Ishikawa (cell line): ENCODE measurements around the gene VEPH1.

Experiments used
- CEBPB ChIP-seq: IDR thresholded peaks from 2 replicates; pipeline ENCODE4 v1.6.1; 2012
- CREB1 ChIP-seq: IDR thresholded peaks from 2 replicates; pipeline ENCODE4 v1.6.1; 2012; ENCODE audit warnings: low read depth
- EGR1 ChIP-seq: IDR thresholded peaks from 2 replicates; pipeline ENCODE4 v1.6.1; 2012
- EP300 ChIP-seq: IDR thresholded peaks from 2 replicates; pipeline ENCODE4 v1.6.1; 2012; ENCODE audit warnings: borderline replicate concordance
- FOXM1 ChIP-seq: IDR thresholded peaks from 2 replicates; pipeline ENCODE4 v1.6.1; 2012; ENCODE audit warnings: low read depth, borderline replicate concordance
- NFIC ChIP-seq: IDR thresholded peaks from 2 replicates; pipeline ENCODE4 v1.6.1; 2012
- RAD21 ChIP-seq: IDR thresholded peaks from 2 replicates; pipeline ENCODE4 v1.6.1; 2012; ENCODE audit warnings: low read depth
- REST ChIP-seq: IDR thresholded peaks from 2 replicates; pipeline ENCODE4 v1.6.1; 2012; ENCODE audit warnings: low read depth, mild to moderate bottlenecking
- TAF1 ChIP-seq: IDR thresholded peaks from 2 replicates; pipeline ENCODE4 v1.6.1; 2012; ENCODE audit warnings: low read depth, mild to moderate bottlenecking
- TCF12 ChIP-seq: IDR thresholded peaks from 2 replicates; pipeline ENCODE4 v1.6.1; 2012; ENCODE audit warnings: low read depth
- TEAD4 ChIP-seq: IDR thresholded peaks from 2 replicates; pipeline ENCODE4 v1.6.1; 2012
- YY1 ChIP-seq: IDR thresholded peaks from 2 replicates; pipeline ENCODE4 v1.6.1; 2012; ENCODE audit warnings: low read depth
- ZBTB7A ChIP-seq: IDR thresholded peaks from 2 replicates; pipeline ENCODE4 v1.6.1; 2012; ENCODE audit warnings: low read depth
- TF ChIP-seq, protein P1 (sequence below): IDR thresholded peaks from 2 replicates; pipeline ENCODE4 v1.6.1; 2012
- TF ChIP-seq, protein P2 (sequence below): IDR thresholded peaks from 2 replicates; pipeline ENCODE4 v1.6.1; 2012

Gene VEPH1

GRCh38 chr3:157398598-157398997, 104.6 kb downstream of the VEPH1 start:
- TF ChIP-seq REST (no peak), EGR1 (no peak), EP300 (no peak), CREB1 (no peak)

GRCh38 chr3:157394411-157394810, 108.8 kb downstream of the VEPH1 start:
- TF ChIP-seq, protein P1, sequence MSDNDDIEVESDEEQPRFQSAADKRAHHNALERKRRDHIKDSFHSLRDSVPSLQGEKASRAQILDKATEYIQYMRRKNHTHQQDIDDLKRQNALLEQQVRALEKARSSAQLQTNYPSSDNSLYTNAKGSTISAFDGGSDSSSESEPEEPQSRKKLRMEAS, result no peak
- TF ChIP-seq, protein P2, sequence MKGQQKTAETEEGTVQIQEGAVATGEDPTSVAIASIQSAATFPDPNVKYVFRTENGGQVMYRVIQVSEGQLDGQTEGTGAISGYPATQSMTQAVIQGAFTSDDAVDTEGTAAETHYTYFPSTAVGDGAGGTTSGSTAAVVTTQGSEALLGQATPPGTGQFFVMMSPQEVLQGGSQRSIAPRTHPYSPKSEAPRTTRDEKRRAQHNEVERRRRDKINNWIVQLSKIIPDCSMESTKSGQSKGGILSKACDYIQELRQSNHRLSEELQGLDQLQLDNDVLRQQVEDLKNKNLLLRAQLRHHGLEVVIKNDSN, result no peak
- TF ChIP-seq EGR1 (no peak), NFIC (no peak), EP300 (no peak), ZBTB7A (no peak), FOXM1 (no peak), REST (no peak), TAF1 (no peak), YY1 (no peak), RAD21 (no peak), TCF12 (no peak), TEAD4 (no peak), CREB1 (no peak), CEBPB (no peak)

DNA sequence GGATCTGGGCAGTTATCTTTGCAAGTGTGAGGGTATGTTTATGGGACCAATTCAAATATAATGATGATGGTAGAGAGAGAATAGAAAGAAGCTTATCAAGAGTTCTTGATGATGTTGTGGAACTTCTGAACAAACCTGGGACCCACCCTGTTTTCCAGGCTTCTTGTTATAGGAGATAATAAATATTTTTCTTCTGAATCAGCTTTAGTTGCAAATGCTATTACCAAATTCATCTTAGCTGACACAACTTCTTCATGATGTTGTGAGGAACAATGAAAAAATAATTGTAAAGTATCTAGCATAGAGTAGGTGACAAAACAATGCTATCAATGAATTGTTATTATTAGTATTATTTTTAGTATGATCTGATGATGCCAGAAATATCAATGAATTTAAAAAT, 110.1 kb downstream of the VEPH1 start:
- TF ChIP-seq YY1 (no peak), TAF1 (no peak), ZBTB7A (no peak), RAD21 (no peak), REST (no peak), EGR1 (no peak), FOXM1 (no peak), CREB1 (no peak), TEAD4 (no peak)
- TF ChIP-seq, protein P2, result no peak
- TF ChIP-seq, protein P1, result no peak

GRCh38 chr3:157392104-157392503, 111.1 kb downstream of the VEPH1 start:
- TF ChIP-seq CEBPB (no peak), TEAD4 (no peak), EP300 (no peak), RAD21 (no peak), FOXM1 (no peak), REST (no peak), ZBTB7A (no peak), TAF1 (no peak), EGR1 (no peak), YY1 (no peak), TCF12 (no peak), NFIC (no peak), CREB1 (no peak)
- TF ChIP-seq, protein P2, result no peak
- TF ChIP-seq, protein P1, result no peak
